GM21717 (cell line): ENCODE data around the gene NKIRAS1.
"Not testable (repeated sequence)": the region's sequence is repeated elsewhere in the genome, so short reads cannot be mapped to it uniquely, and the experiment has no call there.

ENCODE experiments used
- ATAC-seq: cut with Tn5 transposase; IDR thresholded peaks from one replicate; pipeline ENCODE4 v1.9.1; 2021; ENCODE audit warnings: mild to moderate bottlenecking, moderate library complexity; ENCODE audit not compliant: unreplicated experiment

NKIRAS1 gene

GRCh38 chr3:23873941-23874340, 42.8 kb downstream of the NKIRAS1 start:
- no peak for ATAC-seq

GRCh38 chr3:23872330-23872729, 44.5 kb downstream of the NKIRAS1 start:
- no peak for ATAC-seq

- ATAC-seq = not testable (repeated sequence)
Observed at GRCh38 chr3:23871361-23871760, 45.4 kb downstream of the NKIRAS1 start.

- not testable (repeated sequence) for ATAC-seq
Observed at GRCh38 chr3:23870663-23871043, 46.1 kb downstream of the NKIRAS1 start.

GRCh38 chr3:23869977-23870662, 46.7 kb downstream of the NKIRAS1 start:
- ATAC-seq = no peak

- ATAC-seq = no peak
Observed at GRCh38 chr3:23867838-23868237, 49.0 kb downstream of the NKIRAS1 start.

GRCh38 chr3:23867400-23867799, 49.4 kb downstream of the NKIRAS1 start:
- no peak for ATAC-seq

- ATAC-seq = peak; percentile 86
Observed at GRCh38 chr3:23865595-23866396, 51.0 kb downstream of the NKIRAS1 start.

GRCh38 chr3:23864931-23865330, 51.9 kb downstream of the NKIRAS1 start:
- ATAC-seq = no peak

GRCh38 chr3:23863060-23863459, 53.7 kb downstream of the NKIRAS1 start:
- ATAC-seq = no peak

- no peak for ATAC-seq
Observed at GRCh38 chr3:23861689-23862088, 55.1 kb downstream of the NKIRAS1 start.

- ATAC-seq = no peak
Observed at GRCh38 chr3:23859839-23860382, 56.9 kb downstream of the NKIRAS1 start.

- no peak for ATAC-seq
Observed at GRCh38 chr3:23859012-23859743, 57.6 kb downstream of the NKIRAS1 start.

GRCh38 chr3:23856286-23856685, 60.5 kb downstream of the NKIRAS1 start:
- ATAC-seq = no peak

GRCh38 chr3:23849462-23849861, 67.3 kb downstream of the NKIRAS1 start:
- not testable (repeated sequence) for ATAC-seq

- no peak for ATAC-seq
Observed at GRCh38 chr3:23845326-23846216, 71.2 kb downstream of the NKIRAS1 start.

GRCh38 chr3:23843869-23844268, 72.9 kb downstream of the NKIRAS1 start:
- ATAC-seq = no peak
